Measurements from ENCODE around the gene SMARCD2.

DNA sequence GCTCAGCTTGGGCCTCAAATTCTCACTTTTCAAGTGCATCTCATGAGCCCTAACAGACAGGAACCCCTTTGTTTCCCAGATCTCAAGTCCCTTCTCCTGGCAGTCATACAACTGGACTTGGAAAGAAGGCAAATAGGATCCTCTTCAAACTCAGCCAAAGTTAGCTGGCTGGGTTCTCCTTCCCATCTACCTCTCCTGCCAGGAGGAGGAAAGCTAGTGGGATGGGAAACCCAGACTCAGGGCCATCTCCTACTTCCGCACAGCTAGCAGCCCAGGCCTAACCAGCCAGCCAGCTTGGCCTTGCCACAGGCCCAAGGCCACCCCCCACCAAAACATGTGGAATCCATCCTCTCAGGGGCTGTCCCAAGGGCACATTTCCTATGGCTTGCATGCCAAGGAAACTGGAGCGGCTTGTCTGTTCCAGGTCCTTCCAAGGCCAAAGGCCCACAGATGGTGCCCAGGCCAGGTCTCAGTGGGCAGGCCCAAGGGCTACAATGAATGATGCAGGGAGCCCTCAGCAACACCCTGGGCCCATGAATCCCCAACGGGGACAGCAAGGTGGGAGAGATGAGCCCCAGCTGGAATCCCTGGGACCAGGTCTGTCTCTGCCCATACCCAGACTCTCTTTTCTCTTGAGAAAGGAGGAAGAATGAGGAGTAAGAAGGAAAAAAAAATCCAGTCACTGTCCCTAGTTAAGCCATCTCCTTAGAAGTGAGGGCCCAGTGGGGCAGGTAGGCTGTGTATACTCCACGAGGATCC is 1.7 kb downstream of the SMARCD2 start:
- TF ChIP-seq, protein P1, sequence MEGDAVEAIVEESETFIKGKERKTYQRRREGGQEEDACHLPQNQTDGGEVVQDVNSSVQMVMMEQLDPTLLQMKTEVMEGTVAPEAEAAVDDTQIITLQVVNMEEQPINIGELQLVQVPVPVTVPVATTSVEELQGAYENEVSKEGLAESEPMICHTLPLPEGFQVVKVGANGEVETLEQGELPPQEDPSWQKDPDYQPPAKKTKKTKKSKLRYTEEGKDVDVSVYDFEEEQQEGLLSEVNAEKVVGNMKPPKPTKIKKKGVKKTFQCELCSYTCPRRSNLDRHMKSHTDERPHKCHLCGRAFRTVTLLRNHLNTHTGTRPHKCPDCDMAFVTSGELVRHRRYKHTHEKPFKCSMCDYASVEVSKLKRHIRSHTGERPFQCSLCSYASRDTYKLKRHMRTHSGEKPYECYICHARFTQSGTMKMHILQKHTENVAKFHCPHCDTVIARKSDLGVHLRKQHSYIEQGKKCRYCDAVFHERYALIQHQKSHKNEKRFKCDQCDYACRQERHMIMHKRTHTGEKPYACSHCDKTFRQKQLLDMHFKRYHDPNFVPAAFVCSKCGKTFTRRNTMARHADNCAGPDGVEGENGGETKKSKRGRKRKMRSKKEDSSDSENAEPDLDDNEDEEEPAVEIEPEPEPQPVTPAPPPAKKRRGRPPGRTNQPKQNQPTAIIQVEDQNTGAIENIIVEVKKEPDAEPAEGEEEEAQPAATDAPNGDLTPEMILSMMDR (IDR thresholded peaks at IDR 0.05): no peak
- no peak for TF ChIP-seq POLR2AphosphoS5 (IDR thresholded peaks at IDR 0.05)
- TF ChIP-seq POLR2A (IDR thresholded peaks at IDR 0.05): no peak
